Measurements from ENCODE around the gene UVRAG. TPM values are rescaled to one million over a fixed set of nuclear protein-coding genes. Genes with fewer than 3 reads are reported as not detected.

The UVRAG gene
- polyA plus RNA-seq, 2 donors = 3.1 to 3.8 TPM

GRCh38 chr11:75938543-75938942 lies 123.5 kb downstream of the UVRAG start:
- Histone ChIP-seq H3K4me3 (ENCODE audit: low read depth in 1 of 2, low read length in 2 of 2) (no peak overlapping the region), H3K27ac (ENCODE audit: low read depth in 2 of 2, low read length in 1 of 2) (no peak overlapping the region), H3K4me1 (ENCODE audit: control insufficient read depth in 2 of 2, insufficient read depth in 2 of 2, low read length in 1 of 2) (no peaks in the 10 kb centered on the region), H3K36me3 (ENCODE audit: control insufficient read depth in 2 of 2, insufficient read depth in 2 of 2, low read length in 1 of 2) (no peaks in the 10 kb centered on the region), H3K27me3 (ENCODE audit: control insufficient read depth in 1 of 2, insufficient read depth in 2 of 2, low read length in 2 of 2) (no peaks in the 10 kb centered on the region), H3K9me3 (ENCODE audit: control insufficient read depth in 2 of 2, insufficient read depth in 1 of 2, low read depth in 1 of 2, low read length in 1 of 2) (no peaks in the 10 kb centered on the region)
- 77 to 84% methylated on average over 3 of the region's 3 CpGs for WGBS, 2 donors

- Histone ChIP-seq H3K9me3 (ENCODE audit: control insufficient read depth in 2 of 2, insufficient read depth in 1 of 2, low read depth in 1 of 2, low read length in 1 of 2) (no peaks in the 10 kb centered on the region), H3K27ac (ENCODE audit: low read depth in 2 of 2, low read length in 1 of 2) (no peak overlapping the region), H3K4me3 (ENCODE audit: low read depth in 1 of 2, low read length in 2 of 2) (no peak overlapping the region), H3K36me3 (ENCODE audit: control insufficient read depth in 2 of 2, insufficient read depth in 2 of 2, low read length in 1 of 2) (no peaks in the 10 kb centered on the region), H3K4me1 (ENCODE audit: control insufficient read depth in 2 of 2, insufficient read depth in 2 of 2, low read length in 1 of 2) (no peaks in the 10 kb centered on the region), H3K27me3 (ENCODE audit: control insufficient read depth in 1 of 2, insufficient read depth in 2 of 2, low read length in 2 of 2) (no peaks in the 10 kb centered on the region)
- 48 to 74% methylated on average over 1 of the region's 1 CpG for WGBS, 2 donors
These were observed 124.5 kb downstream of the UVRAG start for GRCh38 chr11:75939516-75939915.

- no peak overlapping the region for H3K4me3 ChIP-seq (ENCODE audit: low read depth in 1 of 2, low read length in 2 of 2)
- H3K36me3 ChIP-seq (ENCODE audit: control insufficient read depth in 2 of 2, insufficient read depth in 2 of 2, low read length in 1 of 2) = no peaks in the 10 kb centered on the region
- 52 to 66% methylated on average over 1 of the region's 1 CpG for WGBS, 2 donors
- H3K27ac ChIP-seq (ENCODE audit: low read depth in 2 of 2, low read length in 1 of 2) = no peak overlapping the region
- no peaks in the 10 kb centered on the region for H3K27me3 ChIP-seq (ENCODE audit: control insufficient read depth in 1 of 2, insufficient read depth in 2 of 2, low read length in 2 of 2)
- no peaks in the 10 kb centered on the region for H3K4me1 ChIP-seq (ENCODE audit: control insufficient read depth in 2 of 2, insufficient read depth in 2 of 2, low read length in 1 of 2)
- H3K9me3 ChIP-seq (ENCODE audit: control insufficient read depth in 2 of 2, insufficient read depth in 1 of 2, low read depth in 1 of 2, low read length in 1 of 2) = no peaks in the 10 kb centered on the region
These were observed 125.0 kb downstream of the UVRAG start for GRCh38 chr11:75939992-75940391.

DNA sequence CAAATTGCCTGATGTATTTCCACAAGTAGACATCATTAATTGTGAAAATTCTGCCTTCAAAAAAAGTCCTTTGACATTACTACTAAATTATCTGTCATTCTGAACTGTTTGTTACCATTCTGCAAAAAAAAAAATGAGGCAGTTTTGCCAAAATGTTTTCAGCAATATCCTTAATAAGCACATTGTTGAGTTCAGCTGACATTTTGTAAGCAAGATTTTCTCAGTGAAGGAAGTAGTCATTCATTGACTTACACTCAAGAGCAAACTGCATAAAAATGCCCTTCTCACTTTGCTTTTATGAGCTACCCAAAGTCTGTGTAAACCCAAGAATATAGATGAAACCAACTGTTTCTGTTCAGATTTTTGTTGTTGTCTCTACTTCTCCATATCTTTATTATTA lies 125.9 kb downstream of the UVRAG start:
- Histone ChIP-seq H3K27ac (ENCODE audit: low read depth in 2 of 2, low read length in 1 of 2) (no peak overlapping the region), H3K27me3 (ENCODE audit: control insufficient read depth in 1 of 2, insufficient read depth in 2 of 2, low read length in 2 of 2) (no peaks in the 10 kb centered on the region), H3K4me1 (ENCODE audit: control insufficient read depth in 2 of 2, insufficient read depth in 2 of 2, low read length in 1 of 2) (no peaks in the 10 kb centered on the region), H3K36me3 (ENCODE audit: control insufficient read depth in 2 of 2, insufficient read depth in 2 of 2, low read length in 1 of 2) (no peaks in the 10 kb centered on the region), H3K4me3 (ENCODE audit: low read depth in 1 of 2, low read length in 2 of 2) (no peak overlapping the region), H3K9me3 (ENCODE audit: control insufficient read depth in 2 of 2, insufficient read depth in 1 of 2, low read depth in 1 of 2, low read length in 1 of 2) (no peaks in the 10 kb centered on the region)

DNA sequence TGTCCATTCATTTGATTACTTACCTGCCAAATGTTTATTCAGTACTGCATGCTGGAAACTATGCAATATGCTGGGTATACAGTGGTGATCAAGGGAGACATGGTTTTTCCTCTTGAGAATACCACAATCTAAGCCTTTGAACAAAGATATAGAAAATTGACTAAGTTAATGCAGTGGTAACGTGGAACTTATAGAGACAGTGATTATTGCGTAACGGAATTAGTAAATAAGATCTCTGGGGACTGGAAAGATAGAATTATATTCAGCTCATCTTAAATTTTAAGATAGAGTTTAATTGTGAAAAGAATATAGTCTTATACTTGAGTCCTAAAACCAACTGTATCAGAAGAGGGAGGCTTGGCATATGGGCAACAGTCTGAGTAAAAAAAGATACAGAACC lies 129.5 kb downstream of the UVRAG start:
- Histone ChIP-seq H3K36me3 (ENCODE audit: control insufficient read depth in 2 of 2, insufficient read depth in 2 of 2, low read length in 1 of 2) (no peaks in the 10 kb centered on the region), H3K9me3 (ENCODE audit: control insufficient read depth in 2 of 2, insufficient read depth in 1 of 2, low read depth in 1 of 2, low read length in 1 of 2) (no peaks in the 10 kb centered on the region), H3K27me3 (ENCODE audit: control insufficient read depth in 1 of 2, insufficient read depth in 2 of 2, low read length in 2 of 2) (no peaks in the 10 kb centered on the region), H3K4me3 (ENCODE audit: low read depth in 1 of 2, low read length in 2 of 2) (no peak overlapping the region), H3K27ac (ENCODE audit: low read depth in 2 of 2, low read length in 1 of 2) (no peak overlapping the region), H3K4me1 (ENCODE audit: control insufficient read depth in 2 of 2, insufficient read depth in 2 of 2, low read length in 1 of 2) (no peaks in the 10 kb centered on the region)
- 95% methylated on average over 3 of the region's 3 CpGs for WGBS, 2 donors

- Histone ChIP-seq H3K36me3 (ENCODE audit: control insufficient read depth in 2 of 2, insufficient read depth in 2 of 2, low read length in 1 of 2) (no peaks in the 10 kb centered on the region), H3K27ac (ENCODE audit: low read depth in 2 of 2, low read length in 1 of 2) (no peak overlapping the region), H3K27me3 (ENCODE audit: control insufficient read depth in 1 of 2, insufficient read depth in 2 of 2, low read length in 2 of 2) (no peaks in the 10 kb centered on the region), H3K4me3 (ENCODE audit: low read depth in 1 of 2, low read length in 2 of 2) (no peak overlapping the region), H3K4me1 (ENCODE audit: control insufficient read depth in 2 of 2, insufficient read depth in 2 of 2, low read length in 1 of 2) (no peaks in the 10 kb centered on the region), H3K9me3 (ENCODE audit: control insufficient read depth in 2 of 2, insufficient read depth in 1 of 2, low read depth in 1 of 2, low read length in 1 of 2) (no peaks in the 10 kb centered on the region)
- 78 to 86% methylated on average over 1 of the region's 1 CpG for WGBS, 2 donors
These were observed 130.4 kb downstream of the UVRAG start for GRCh38 chr11:75945446-75945845.

DNA sequence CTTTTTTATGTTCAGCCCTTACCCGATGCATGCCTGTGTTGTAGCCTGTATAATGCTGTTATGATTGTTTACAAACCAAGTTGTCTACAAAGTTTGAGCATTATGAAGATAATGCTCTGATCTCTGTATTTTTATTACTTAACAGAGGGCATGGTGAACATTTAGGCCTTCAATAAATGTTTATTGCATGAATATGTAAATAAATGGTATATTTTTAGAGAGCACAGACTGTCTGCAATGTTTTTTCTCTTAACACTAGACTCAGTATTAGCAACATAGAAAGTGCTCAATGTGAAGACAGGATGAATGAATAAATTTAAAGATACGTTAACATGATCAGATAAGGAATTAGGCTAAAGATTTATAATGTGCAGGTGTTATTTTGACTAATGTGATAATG lies 130.9 kb downstream of the UVRAG start:
- H3K36me3 ChIP-seq (ENCODE audit: control insufficient read depth in 2 of 2, insufficient read depth in 2 of 2, low read length in 1 of 2) = no peaks in the 10 kb centered on the region
- no peak overlapping the region for H3K4me3 ChIP-seq (ENCODE audit: low read depth in 1 of 2, low read length in 2 of 2)
- no peaks in the 10 kb centered on the region for H3K9me3 ChIP-seq (ENCODE audit: control insufficient read depth in 2 of 2, insufficient read depth in 1 of 2, low read depth in 1 of 2, low read length in 1 of 2)
- H3K27me3 ChIP-seq (ENCODE audit: control insufficient read depth in 1 of 2, insufficient read depth in 2 of 2, low read length in 2 of 2) = no peaks in the 10 kb centered on the region
- no peak overlapping the region for H3K27ac ChIP-seq (ENCODE audit: low read depth in 2 of 2, low read length in 1 of 2)
- 70 to 84% methylated on average over 2 of the region's 2 CpGs for WGBS, 2 donors
- no peaks in the 10 kb centered on the region for H3K4me1 ChIP-seq (ENCODE audit: control insufficient read depth in 2 of 2, insufficient read depth in 2 of 2, low read length in 1 of 2)

DNA sequence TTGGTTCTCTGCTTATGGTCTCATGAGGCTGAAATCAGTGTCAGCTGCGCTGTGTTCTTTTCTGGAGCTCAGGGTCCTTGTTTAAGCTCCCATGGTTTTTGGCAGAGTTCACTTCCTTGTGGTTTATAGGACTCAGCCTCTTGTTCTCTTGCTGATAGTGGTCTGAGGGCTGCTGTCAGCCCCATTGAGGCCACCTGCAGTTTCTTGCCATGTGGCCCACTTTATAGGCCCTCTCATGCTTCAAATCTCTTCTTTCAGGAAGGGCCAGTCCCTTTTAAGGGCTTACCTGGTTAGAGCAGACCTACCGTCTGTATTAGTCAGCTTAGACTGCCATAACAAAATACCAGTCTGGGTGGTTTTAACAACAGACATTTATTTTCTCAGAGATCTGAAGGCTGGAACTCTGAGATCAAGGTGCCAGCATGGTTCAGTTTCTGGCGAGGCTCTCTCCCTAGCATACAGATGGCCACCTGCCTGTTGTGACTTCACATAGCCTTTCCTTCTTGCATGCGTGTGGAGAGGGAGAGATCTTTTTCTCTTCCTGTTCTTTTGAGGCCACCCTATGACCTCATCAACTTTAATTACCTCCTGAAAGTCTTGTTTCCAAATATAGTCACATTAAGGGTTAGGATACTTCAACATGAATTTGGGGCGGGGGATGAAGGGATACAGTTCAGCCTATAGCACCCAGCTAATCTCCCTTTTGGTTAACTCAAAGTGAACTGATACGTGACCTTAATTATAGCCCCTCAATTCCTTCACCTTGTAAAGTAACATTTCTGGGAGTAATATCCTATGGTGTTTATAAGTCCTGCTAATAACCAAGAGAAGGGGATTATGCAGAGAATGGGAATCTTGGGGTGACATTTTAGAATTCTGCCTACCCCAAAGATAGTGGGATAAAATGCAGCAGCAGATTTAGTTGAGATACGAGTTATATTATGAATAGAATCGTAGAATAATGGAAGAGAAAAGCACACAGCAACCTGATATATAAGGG lies 131.8 kb downstream of the UVRAG start:
- Histone ChIP-seq H3K36me3 (ENCODE audit: control insufficient read depth in 2 of 2, insufficient read depth in 2 of 2, low read length in 1 of 2) (no peaks in the 10 kb centered on the region), H3K4me1 (ENCODE audit: control insufficient read depth in 2 of 2, insufficient read depth in 2 of 2, low read length in 1 of 2) (no peaks in the 10 kb centered on the region), H3K9me3 (ENCODE audit: control insufficient read depth in 2 of 2, insufficient read depth in 1 of 2, low read depth in 1 of 2, low read length in 1 of 2) (no peaks in the 10 kb centered on the region), H3K27ac (ENCODE audit: low read depth in 2 of 2, low read length in 1 of 2) (peak overlapping the region in 1 of 2 donors; percentile 54), H3K27me3 (ENCODE audit: control insufficient read depth in 1 of 2, insufficient read depth in 2 of 2, low read length in 2 of 2) (no peaks in the 10 kb centered on the region), H3K4me3 (ENCODE audit: low read depth in 1 of 2, low read length in 2 of 2) (no peak overlapping the region)
- 78 to 80% methylated on average over 8 of the region's 8 CpGs for WGBS, 2 donors

DNA sequence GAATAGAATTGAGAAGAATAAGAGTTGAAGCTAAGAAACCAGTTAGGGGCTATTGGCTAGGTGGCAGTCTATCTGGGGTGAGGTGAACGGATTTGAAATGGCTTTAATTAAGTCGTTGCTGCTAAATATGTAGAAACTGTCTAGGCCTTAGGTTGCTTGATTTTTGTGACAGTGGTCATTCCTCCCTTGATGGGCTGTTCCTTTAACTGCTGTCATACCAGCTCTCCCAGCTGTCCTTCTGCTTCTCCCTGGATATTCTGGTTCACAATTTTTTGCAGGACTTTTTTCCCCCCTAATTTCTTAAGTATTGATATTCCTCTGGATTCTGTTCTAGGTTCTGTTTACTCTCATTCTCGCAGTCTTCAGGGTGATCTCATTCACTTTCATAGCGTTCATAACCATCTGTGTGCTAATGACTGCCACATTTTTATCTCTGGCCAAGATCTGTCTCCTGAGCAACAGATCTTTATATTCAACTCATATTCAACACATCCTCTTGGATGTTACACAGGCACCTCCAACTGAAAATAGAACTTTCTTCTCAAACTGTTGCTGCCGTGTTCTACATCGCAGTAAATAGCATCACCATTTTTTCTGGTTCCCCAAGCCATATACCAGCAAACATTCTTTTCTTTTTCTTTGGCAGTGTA lies 134.1 kb downstream of the UVRAG start:
- no peak overlapping the region for H3K27ac ChIP-seq (ENCODE audit: low read depth in 2 of 2, low read length in 1 of 2)
- WGBS, 2 donors = 72 to 81% methylated on average over 6 of the region's 6 CpGs
- H3K36me3 ChIP-seq (ENCODE audit: control insufficient read depth in 2 of 2, insufficient read depth in 2 of 2, low read length in 1 of 2) = no peaks in the 10 kb centered on the region

More for the DNA sequence above, 134.1 kb downstream of the UVRAG start:
- H3K4me3 ChIP-seq (ENCODE audit: low read depth in 1 of 2, low read length in 2 of 2) = no peak overlapping the region
- H3K4me1 ChIP-seq (ENCODE audit: control insufficient read depth in 2 of 2, insufficient read depth in 2 of 2, low read length in 1 of 2) = no peaks in the 10 kb centered on the region
- no peaks in the 10 kb centered on the region for H3K9me3 ChIP-seq (ENCODE audit: control insufficient read depth in 2 of 2, insufficient read depth in 1 of 2, low read depth in 1 of 2, low read length in 1 of 2)
- H3K27me3 ChIP-seq (ENCODE audit: control insufficient read depth in 1 of 2, insufficient read depth in 2 of 2, low read length in 2 of 2) = no peaks in the 10 kb centered on the region
